GM21528 (cell line): ENCODE data around the gene SYNPO2.
"Not testable (repeated sequence)": the region's sequence is repeated elsewhere in the genome, so short reads cannot be mapped to it uniquely, and the experiment has no call there.

Source experiments
- ATAC-seq: cut with Tn5 transposase; IDR thresholded peaks from one replicate; pipeline ENCODE4 v1.9.1; 2021; ENCODE audit warnings: mild to moderate bottlenecking, moderate library complexity; ENCODE audit not compliant: unreplicated experiment, low FRiP score

SYNPO2 gene

GRCh38 chr4:118993333-118993732 is 104.7 kb downstream of the SYNPO2 start:
- no peak for ATAC-seq

DNA sequence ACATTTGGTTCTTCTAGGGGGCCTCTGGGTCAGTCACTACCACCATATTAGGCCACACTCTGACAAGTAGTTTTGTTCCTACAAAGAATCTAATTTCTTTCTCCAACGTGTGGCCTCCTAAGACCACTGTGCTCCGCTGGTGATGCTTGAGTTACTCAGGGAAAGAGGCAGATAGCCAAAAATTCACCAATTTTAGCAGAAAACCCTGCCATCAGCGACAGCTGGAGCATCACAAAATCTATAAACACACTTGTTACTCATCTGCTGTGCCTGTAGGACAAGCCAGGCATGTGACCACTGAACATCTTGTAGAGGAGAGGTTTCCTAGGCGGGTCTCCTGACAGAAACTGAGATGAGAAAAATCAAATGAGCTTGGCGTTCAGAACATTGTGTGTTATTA is 105.4 kb downstream of the SYNPO2 start:
- ATAC-seq = no peak

GRCh38 chr4:118995693-118996391 is 107.2 kb downstream of the SYNPO2 start:
- no peak for ATAC-seq

GRCh38 chr4:118997601-118998000 is 108.9 kb downstream of the SYNPO2 start:
- ATAC-seq = no peak

GRCh38 chr4:118999919-119000318 is 111.3 kb downstream of the SYNPO2 start:
- ATAC-seq = no peak

- no peak for ATAC-seq
Measured at GRCh38 chr4:119000400-119000799, 111.7 kb downstream of the SYNPO2 start.

DNA sequence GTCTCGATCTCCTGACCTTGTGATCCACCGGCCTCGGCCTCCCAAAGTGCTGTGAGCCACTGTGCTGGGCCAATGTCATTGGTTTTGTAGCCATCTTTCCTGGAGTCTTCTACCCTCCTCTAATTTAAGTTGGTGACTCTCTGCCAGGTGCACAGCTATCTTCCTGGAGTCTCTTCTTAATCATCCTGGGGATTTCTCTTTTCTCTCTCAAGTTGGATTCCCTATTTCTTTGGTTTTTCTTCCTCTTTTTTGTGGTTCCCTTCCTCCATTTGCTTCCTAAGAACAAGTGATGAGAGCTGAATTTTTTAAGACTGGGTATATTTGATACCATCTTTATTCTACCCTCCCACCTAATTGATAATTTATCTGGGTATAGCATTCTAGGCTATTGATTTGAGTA is 113.8 kb downstream of the SYNPO2 start:
- ATAC-seq = no peak

DNA sequence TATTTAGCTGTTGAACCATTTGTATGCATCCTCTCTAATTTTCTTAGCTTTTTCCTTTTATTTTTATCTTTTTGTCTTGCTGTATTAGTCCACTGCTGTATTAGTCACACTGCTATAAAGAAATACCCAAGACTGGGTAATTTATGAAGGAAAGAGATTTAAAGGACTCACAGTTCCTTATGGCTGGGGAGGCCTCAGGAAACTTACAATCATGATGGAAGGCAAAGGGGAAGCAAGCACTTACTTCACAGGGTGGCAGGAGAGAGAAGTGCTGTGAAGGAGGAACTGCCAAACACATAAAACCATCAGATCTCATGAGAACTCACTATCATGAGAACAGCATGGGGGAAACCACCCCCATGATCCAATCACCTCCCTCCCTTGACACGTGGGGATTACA is 114.3 kb downstream of the SYNPO2 start:
- not testable (repeated sequence) for ATAC-seq

GRCh38 chr4:119005928-119006460 is 117.3 kb downstream of the SYNPO2 start:
- ATAC-seq = no peak

- no peak for ATAC-seq
Measured at GRCh38 chr4:119008761-119009160, 120.1 kb downstream of the SYNPO2 start.

DNA sequence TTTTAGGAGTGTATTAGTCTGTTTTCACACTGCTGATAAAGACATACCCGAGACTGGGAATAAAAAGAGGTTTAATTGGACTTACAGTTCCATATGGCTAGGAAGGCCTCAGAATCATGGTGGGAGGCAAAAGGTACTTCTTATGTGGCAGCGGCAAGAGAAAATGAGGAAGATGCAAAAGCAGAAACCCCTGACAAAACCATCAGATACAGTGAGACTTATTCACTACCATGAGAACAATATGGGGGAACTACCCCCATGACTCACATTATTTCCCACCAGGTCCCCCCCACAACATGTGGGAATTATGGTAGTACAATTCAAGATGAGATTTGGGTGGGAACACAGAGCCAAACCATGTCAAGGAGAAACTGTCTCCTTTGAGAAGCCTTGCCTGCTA is 121.6 kb downstream of the SYNPO2 start:
- ATAC-seq = not testable (repeated sequence)

GRCh38 chr4:119010909-119011606 is 122.4 kb downstream of the SYNPO2 start:
- no peak for ATAC-seq

GRCh38 chr4:119011607-119011988 is 122.9 kb downstream of the SYNPO2 start:
- no peak for ATAC-seq

DNA sequence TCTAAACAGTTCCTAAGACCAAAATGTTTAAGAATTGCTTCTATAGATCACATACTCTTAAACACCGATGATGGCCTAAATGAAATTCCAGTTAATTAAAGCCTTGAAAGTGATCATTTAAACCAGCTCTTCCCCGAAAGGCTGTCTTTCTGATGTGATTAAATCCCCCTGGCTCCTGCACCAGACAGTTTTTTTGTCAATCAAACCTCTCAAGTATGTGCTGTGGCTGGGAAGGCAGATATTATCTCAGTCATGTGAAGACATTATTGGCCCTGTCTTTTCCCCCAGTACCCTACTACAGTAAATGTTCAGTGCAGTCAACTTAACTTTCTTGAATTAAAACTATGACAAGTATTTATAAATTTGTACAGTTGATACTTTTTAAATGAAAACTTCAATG is 126.0 kb downstream of the SYNPO2 start:
- ATAC-seq = no peak

DNA sequence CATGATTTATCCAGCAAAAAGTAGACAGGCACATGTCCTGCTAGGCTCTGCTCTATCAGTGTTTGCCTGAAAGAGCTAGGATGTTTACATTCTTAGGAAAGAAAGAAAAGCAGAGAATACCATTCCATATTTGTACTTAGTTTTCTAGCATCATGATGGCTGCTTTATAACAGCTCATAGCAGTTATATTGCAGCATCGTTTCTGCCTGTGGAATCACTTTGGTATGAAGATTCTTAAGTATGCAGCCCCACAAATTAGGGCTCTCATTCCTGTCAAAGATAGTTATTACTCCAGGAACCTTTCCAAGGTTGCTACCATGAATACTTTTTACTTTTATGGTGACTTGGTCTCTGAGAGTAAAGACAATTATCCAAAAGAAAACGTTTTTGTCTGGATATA is 128.0 kb downstream of the SYNPO2 start:
- ATAC-seq = no peak

GRCh38 chr4:119017636-119018035 is 129.0 kb downstream of the SYNPO2 start:
- ATAC-seq = no peak

DNA sequence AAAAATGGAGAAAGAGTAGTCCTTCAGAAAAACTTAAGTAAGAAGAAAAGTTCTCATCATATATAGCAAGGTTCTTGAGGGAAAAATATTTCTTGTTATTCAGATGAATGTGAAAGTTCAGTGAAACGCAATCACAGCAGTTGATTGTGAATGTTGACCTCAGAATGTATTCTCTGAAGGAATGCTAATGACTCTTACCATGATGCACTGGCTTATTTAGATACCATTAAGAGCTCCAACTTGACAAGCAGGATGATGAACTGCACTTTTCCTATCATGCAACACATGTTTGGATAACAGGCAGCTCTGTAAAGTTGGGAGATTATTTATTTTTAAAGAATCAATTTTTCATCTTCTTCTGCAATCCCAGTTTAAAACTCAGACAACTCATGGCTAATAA is 131.5 kb downstream of the SYNPO2 start:
- ATAC-seq = no peak

DNA sequence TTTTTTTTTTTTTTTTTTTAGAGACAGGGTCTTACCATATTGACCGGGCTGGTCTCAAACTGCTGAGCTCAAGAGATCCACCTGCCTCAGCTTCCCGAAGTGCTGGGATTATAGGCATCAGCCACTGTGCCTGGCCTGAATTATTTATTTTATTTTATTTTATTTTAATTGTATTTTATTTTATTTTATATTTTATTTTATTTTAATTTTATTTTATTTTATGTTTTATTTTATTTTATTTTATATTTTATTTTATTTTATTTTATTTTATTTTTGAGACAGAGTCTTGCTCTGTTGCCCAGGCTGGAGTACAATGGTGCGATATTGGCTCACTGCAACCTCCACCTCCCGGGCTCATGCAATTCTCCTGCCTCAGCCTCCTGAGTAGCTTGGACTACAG is 133.9 kb downstream of the SYNPO2 start:
- ATAC-seq = not testable (repeated sequence)

DNA sequence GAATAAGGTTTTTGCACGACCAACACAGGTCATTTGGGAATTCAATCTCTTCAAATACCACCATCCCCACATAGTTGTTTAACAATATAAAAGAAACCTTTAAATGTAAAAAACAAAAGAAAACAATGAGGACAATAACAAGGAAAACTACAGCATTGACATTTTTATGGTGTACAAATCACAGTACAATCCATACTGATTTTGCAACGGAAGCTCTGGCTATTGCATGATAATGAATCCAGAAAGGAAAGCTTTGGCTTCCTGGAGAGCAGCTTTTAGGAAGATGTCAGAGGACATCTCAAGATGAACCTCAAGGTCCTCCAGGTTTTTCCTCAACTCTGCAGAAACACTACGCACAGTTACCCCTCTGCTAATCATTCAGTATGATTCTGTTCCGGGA is 135.4 kb downstream of the SYNPO2 start:
- ATAC-seq = no peak

- ATAC-seq = no peak
Measured at GRCh38 chr4:119025420-119025819, 136.8 kb downstream of the SYNPO2 start.

DNA sequence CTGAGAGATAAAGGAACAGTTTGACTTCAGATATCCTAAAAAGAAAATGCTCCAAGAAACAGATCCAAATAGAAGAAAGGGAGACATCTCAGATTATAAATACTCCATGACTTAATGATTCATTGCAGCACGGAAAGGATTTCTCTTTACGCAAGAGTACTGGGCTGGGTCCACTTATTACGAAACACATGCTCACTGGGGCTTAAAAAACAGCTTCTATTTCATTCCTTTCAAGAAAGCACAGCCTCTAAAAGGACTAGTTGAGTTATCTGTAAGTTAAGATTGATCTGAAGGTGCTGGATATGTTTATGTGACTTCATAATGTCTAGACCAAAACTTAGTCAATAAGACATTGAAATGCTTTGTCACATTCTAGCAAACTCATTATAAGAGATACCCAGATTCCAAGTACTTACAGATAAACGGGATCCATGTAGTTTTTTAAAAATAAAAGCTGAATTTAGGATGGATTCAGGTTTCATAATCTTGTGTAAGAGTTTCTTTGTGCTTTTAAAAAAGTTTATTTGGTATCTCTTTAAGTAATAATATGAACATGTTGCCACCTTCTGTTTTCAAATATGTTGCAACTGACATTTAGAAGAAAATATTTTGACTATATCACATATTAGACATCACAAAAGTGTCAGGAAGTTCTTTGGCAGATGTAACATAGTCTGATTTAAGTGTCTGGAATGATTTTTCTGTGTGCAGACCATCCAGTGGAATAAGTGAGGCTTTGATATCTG is 137.4 kb downstream of the SYNPO2 start:
- ATAC-seq = no peak
